K562 (cell line): ENCODE data around the gene ENDOD1.

Source experiments
- CGGBP1 ChIP-seq: fragments of 250-450 bp; sonication (Bioruptor Pico); IDR thresholded peaks from 2 replicates; pipeline ENCODE4 v1.9.0; 2021; ENCODE audit warnings: mild to moderate bottlenecking
- CHD2 ChIP-seq: IDR thresholded peaks from 2 replicates; pipeline ENCODE4 v1.6.1; 2011; ENCODE audit warnings: low read depth, low read length
- ETS1 ChIP-seq: conservative IDR thresholded peaks from 2 replicates; pipeline ENCODE4 v1.6.1; 2011; ENCODE audit warnings: low read depth, mild to moderate bottlenecking, low read length; ENCODE audit not compliant: control insufficient read depth
- FOXP4 ChIP-seq: sonication (generic); formaldehyde crosslinking; IDR thresholded peaks from 2 replicates; pipeline ENCODE4 v1.8.0; 2022; ENCODE audit warnings: mild to moderate bottlenecking, missing genetic modification reagents, borderline replicate concordance
- KDM1A ChIP-seq, 2 experiments: fragments of 450-650 bp; IDR thresholded peaks; 2 replicates each; pipeline ENCODE4 v1.6.1; 2016; ENCODE audit warnings: mild to moderate bottlenecking in 2 of 2
- ZC3H8 ChIP-seq: fragments of 450-650 bp; IDR thresholded peaks from 2 replicates; pipeline ENCODE4 v1.6.1; 2017
- ZNF592 ChIP-seq: fragments of 450-650 bp; IDR thresholded peaks from 2 replicates; pipeline ENCODE4 v1.6.1; 2017; ENCODE audit warnings: antibody characterized with exemption, mild to moderate bottlenecking
- TF ChIP-seq, protein P1 (sequence below): sonication (generic); formaldehyde crosslinking; IDR thresholded peaks from 2 replicates; pipeline ENCODE4 v1.9.0; 2022; ENCODE audit warnings: mild to moderate bottlenecking, missing genetic modification reagents

DNA sequence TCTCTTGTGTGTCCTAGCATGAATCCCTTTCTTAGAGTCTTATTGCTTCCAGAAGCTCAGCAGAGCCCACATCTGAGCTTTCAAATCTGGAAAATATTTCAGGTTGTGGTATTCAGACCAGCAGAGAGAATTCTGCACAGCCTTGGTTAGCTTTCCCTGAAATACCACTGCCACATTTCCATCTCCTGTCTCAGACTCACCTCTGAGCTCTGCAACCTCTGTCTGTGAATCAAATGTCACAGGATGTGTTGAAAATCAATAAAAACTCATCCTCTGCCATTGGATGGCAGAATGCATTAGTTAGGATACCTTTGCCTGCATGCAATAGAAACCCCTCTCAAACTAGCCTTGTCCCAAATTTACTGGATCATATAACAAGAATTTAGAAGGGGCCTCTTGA is 47.7 kb downstream of the ENDOD1 start:
- TF ChIP-seq, protein P1, sequence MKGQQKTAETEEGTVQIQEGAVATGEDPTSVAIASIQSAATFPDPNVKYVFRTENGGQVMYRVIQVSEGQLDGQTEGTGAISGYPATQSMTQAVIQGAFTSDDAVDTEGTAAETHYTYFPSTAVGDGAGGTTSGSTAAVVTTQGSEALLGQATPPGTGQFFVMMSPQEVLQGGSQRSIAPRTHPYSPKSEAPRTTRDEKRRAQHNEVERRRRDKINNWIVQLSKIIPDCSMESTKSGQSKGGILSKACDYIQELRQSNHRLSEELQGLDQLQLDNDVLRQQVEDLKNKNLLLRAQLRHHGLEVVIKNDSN (CRISPR knock-in tag), result no peak
- no peak for TF ChIP-seq KDM1A (IDR thresholded peaks at IDR 0.05)
- TF ChIP-seq ZNF592, result no peak
- no peak for TF ChIP-seq ZC3H8
- no peak for TF ChIP-seq CHD2
- no peak for TF ChIP-seq ETS1
- TF ChIP-seq CGGBP1, result no peak
- TF ChIP-seq FOXP4 (CRISPR knock-in tag), result no peak
